Endodermal cell (in vitro differentiated cells): ENCODE measurements around the gene AKR1C8. TPM values are rescaled to one million over a fixed set of nuclear protein-coding genes. Genes with fewer than 3 reads are reported as not detected.
"Not testable (repeated sequence)": the region's sequence is repeated elsewhere in the genome, so short reads cannot be mapped to it uniquely, and the experiment has no call there.

Experiments
- DNase-seq: peaks from one replicate; pipeline ENCODE4 v3.0.0-alpha.2; 2017
- H3K27ac ChIP-seq: 2 replicates; pipeline ENCODE4 v1.5.1; 2013; ENCODE audit warnings: mild to moderate bottlenecking, low read depth, low read length, moderate library complexity
- H3K27me3 ChIP-seq: 2 replicates; pipeline ENCODE4 v1.6.1; 2013; ENCODE audit warnings: mild to moderate bottlenecking, low read length, moderate library complexity; ENCODE audit not compliant: insufficient read depth, control insufficient read depth, poor library complexity, severe bottlenecking
- H3K36me3 ChIP-seq: 2 replicates; pipeline ENCODE4 v1.7.0; 2013; ENCODE audit warnings: mild to moderate bottlenecking, low read length, moderate library complexity; ENCODE audit not compliant: control insufficient read depth, insufficient read depth
- H3K4me1 ChIP-seq: one replicate; pipeline ENCODE4 v1.7.0; 2013; ENCODE audit warnings: low read length; ENCODE audit not compliant: control insufficient read depth, insufficient read depth
- H3K4me3 ChIP-seq: 2 replicates; pipeline ENCODE4 v1.5.1; 2013; ENCODE audit warnings: mild to moderate bottlenecking, low read length, moderate library complexity
- H3K9ac ChIP-seq: 2 replicates; pipeline ENCODE4 v1.6.1; 2013; ENCODE audit warnings: mild to moderate bottlenecking, low read length, moderate library complexity; ENCODE audit not compliant: poor library complexity, severe bottlenecking; ENCODE audit errors: extremely low read depth
- H3K9me3 ChIP-seq: 2 replicates; pipeline ENCODE4 v1.6.1; 2013; ENCODE audit warnings: mild to moderate bottlenecking, low read length, moderate library complexity; ENCODE audit not compliant: control insufficient read depth
- H3K27ac Mint-ChIP-seq: 2 replicates; pipeline ENCODE4 v1.8.0; 2020; ENCODE audit warnings: mixed read lengths
- H3K27me3 Mint-ChIP-seq: 2 replicates; pipeline ENCODE4 v1.8.0; 2021; ENCODE audit warnings: mild to moderate bottlenecking, mixed read lengths; ENCODE audit not compliant: insufficient read depth
- H3K36me3 Mint-ChIP-seq: 2 replicates; pipeline ENCODE4 v1.8.0; 2020; ENCODE audit warnings: low read depth, mixed read lengths
- H3K4me1 Mint-ChIP-seq: 2 replicates; pipeline ENCODE4 v1.8.0; 2020; ENCODE audit warnings: mixed read lengths
- H3K4me3 Mint-ChIP-seq: 2 replicates; pipeline ENCODE4 v1.8.0; 2020; ENCODE audit warnings: mild to moderate bottlenecking, moderate library complexity, mixed read lengths
- H3K9me3 Mint-ChIP-seq: 2 replicates; pipeline ENCODE4 v1.8.0; 2020; ENCODE audit warnings: mild to moderate bottlenecking, mixed read lengths
- CTCF ChIP-seq: fragments of 200-600 bp; sonication (generic); conservative IDR thresholded peaks from 2 replicates; pipeline ENCODE4 v1.5.0; 2021; ENCODE audit warnings: antibody characterized with exemption, mild to moderate bottlenecking
- WGBS, 2 experiments: methylation state at CpG; one replicate each; pipeline versions ENCODE4 v1.1.5 to v1.1.7; 2013; ENCODE audit warnings: missing lambda C conversion rate in 2 of 2, mixed read lengths in 1 of 2; ENCODE audit not compliant: insufficient coverage in 1 of 2, insufficient read length in 1 of 2; 5-methylcytosine and 5-hydroxymethylcytosine counted together
- total RNA-seq, 2 donors: library from RNA; stranded (reverse); fragmentation: NEBNext Ultra II Directional in 1 of 2; extraction: Animal tissue kit (Norgen Biotek cat#: 25700) in 1 of 2; gene quantifications; 2 replicates in 1 of 2; 3 replicates in 1 of 2; pipeline ENCODE4 v1.2.1, GENCODE V29; 2021

The AKR1C8 gene
- total RNA-seq, 2 donors from 2014 or later: not detected

- H3K4me3 Mint-ChIP-seq: no peak overlapping the region
- Histone ChIP-seq H3K4me3 (no peak overlapping the region), H3K27ac (no peak overlapping the region), H3K9me3 (peaks cover 10% of the 10 kb centered on the region), H3K4me1 (no peaks in the 10 kb centered on the region), H3K9ac (no peak overlapping the region), H3K27me3 (no peaks in the 10 kb centered on the region), H3K36me3 (no peaks in the 10 kb centered on the region)
- WGBS, 2 experiments: 72 to 85% methylated on average over 2 to 4 of the region's 4 CpGs
- H3K27ac Mint-ChIP-seq: no peak overlapping the region
- H3K9me3 Mint-ChIP-seq: peaks cover 50% of the 10 kb centered on the region
- no peak for TF ChIP-seq CTCF
- H3K4me1 Mint-ChIP-seq: peaks cover 2% of the 10 kb centered on the region
- H3K27me3 Mint-ChIP-seq: peaks cover 2% of the 10 kb centered on the region
- no peaks in the 10 kb centered on the region for H3K36me3 Mint-ChIP-seq
- DNase-seq: no peak
Measured at GRCh38 chr10:5142199-5142598, 42.8 kb downstream of the AKR1C8 start.

DNA sequence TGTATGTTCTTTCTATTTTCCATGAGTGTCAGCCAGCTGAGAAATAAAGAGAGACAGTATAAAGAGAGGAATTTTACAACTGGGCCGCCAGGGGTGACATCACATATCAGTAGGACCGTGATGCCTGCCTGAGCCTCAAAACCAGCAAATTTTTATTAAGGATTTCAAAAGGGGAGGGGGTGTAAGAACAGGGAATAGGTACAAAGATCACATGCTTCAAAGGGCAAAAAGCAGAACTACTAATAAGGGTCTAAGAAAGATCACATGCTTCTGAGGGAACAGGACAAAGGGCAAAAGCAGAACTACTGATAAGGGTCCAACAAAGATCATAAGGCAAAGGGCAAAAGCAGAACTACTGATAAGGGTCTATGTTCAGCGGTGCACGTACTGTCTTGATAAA lies 47.3 kb downstream of the AKR1C8 start:
- not testable (repeated sequence) for H3K27me3 Mint-ChIP-seq, H3K27me3 ChIP-seq, H3K4me3 ChIP-seq, H3K4me1 Mint-ChIP-seq, DNase-seq, H3K36me3 ChIP-seq, H3K9ac ChIP-seq, H3K27ac ChIP-seq, H3K4me1 ChIP-seq, H3K27ac Mint-ChIP-seq, H3K4me3 Mint-ChIP-seq, H3K36me3 Mint-ChIP-seq
- H3K9me3 ChIP-seq: peaks cover 24% of the 10 kb centered on the region
- 74 to 90% methylated on average over 2 of the region's 4 CpGs for WGBS, 2 experiments
- peaks cover 71% of the 10 kb centered on the region for H3K9me3 Mint-ChIP-seq

GRCh38 chr10:5136468-5137087 lies 48.4 kb downstream of the AKR1C8 start:
- Histone ChIP-seq H3K36me3 (no peaks in the 10 kb centered on the region), H3K9me3 (peaks cover 24% of the 10 kb centered on the region), H3K4me3 (no peak overlapping the region), H3K27ac (no peak overlapping the region), H3K9ac (no peak overlapping the region), H3K4me1 (no peaks in the 10 kb centered on the region), H3K27me3 (no peaks in the 10 kb centered on the region)
- H3K4me3 Mint-ChIP-seq: no peak overlapping the region
- H3K4me1 Mint-ChIP-seq: no peaks in the 10 kb centered on the region
- H3K36me3 Mint-ChIP-seq: no peaks in the 10 kb centered on the region
- whole genome bisulfite sequencing, 2 experiments: 80% methylated on average over 1 of the region's 1 CpG; no CpG with 5 or more reads in 1 of the 2 experiments
- DNase-seq: no peak
- no peak overlapping the region for H3K27ac Mint-ChIP-seq
- H3K9me3 Mint-ChIP-seq: peaks cover 68% of the 10 kb centered on the region
- peaks cover 2% of the 10 kb centered on the region for H3K27me3 Mint-ChIP-seq
- no peak for TF ChIP-seq CTCF

GRCh38 chr10:5135581-5135980 lies 49.4 kb downstream of the AKR1C8 start:
- peaks cover 24% of the 10 kb centered on the region for H3K9me3 ChIP-seq
- no peak for DNase-seq
- no peak overlapping the region for H3K27ac Mint-ChIP-seq
- no peak overlapping the region for H3K4me3 Mint-ChIP-seq
- peaks cover 68% of the 10 kb centered on the region for H3K9me3 Mint-ChIP-seq
- H3K27me3 Mint-ChIP-seq: peaks cover 2% of the 10 kb centered on the region
- no peak overlapping the region for H3K27ac ChIP-seq
- H3K36me3 ChIP-seq: no peaks in the 10 kb centered on the region
- H3K9ac ChIP-seq: no peak overlapping the region
- H3K27me3 ChIP-seq: no peaks in the 10 kb centered on the region
- no peak for TF ChIP-seq CTCF
- H3K36me3 Mint-ChIP-seq: no peaks in the 10 kb centered on the region
- H3K4me1 Mint-ChIP-seq: no peaks in the 10 kb centered on the region
- no peak overlapping the region for H3K4me3 ChIP-seq
- H3K4me1 ChIP-seq: no peaks in the 10 kb centered on the region
- no CpG with 5 or more reads among the region's 2 CpGs for WGBS, 2 experiments
